Erythroblast (primary cell): Measurements from ENCODE around the gene RIMKLA.

Source experiments
- GATA1 ChIP-seq: IDR thresholded peaks from 2 replicates; pipeline ENCODE4 v1.6.1; 2011; ENCODE audit warnings: low read depth, mild to moderate bottlenecking, control low read depth, low read length, moderate library complexity
- POLR2A ChIP-seq: IDR thresholded peaks from 2 replicates; pipeline ENCODE4 v1.6.1; 2011; ENCODE audit warnings: mild to moderate bottlenecking, low read length

- TF ChIP-seq POLR2A = no peak
- no peak for TF ChIP-seq GATA1
Observed at GRCh38 chr1:42379794-42380585, 602 bp upstream of the RIMKLA start.
